IPS-20b (cell line): ENCODE data around the gene INPP5A.

ENCODE experiments used
- H3K27ac ChIP-seq: one replicate; pipeline ENCODE4 v1.5.1; 2013; ENCODE audit warnings: low read length
- H3K27me3 ChIP-seq: 2 replicates; pipeline ENCODE4 v1.6.1; 2013; ENCODE audit warnings: mild to moderate bottlenecking, low read length, inconsistent platforms; ENCODE audit not compliant: insufficient read depth
- H3K36me3 ChIP-seq: 2 replicates; pipeline ENCODE4 v1.6.1; 2013; ENCODE audit warnings: low read depth, mild to moderate bottlenecking, inconsistent platforms, low read length, moderate library complexity; ENCODE audit not compliant: insufficient read depth
- H3K4me1 ChIP-seq: 2 replicates; pipeline ENCODE4 v1.6.1; 2013; ENCODE audit warnings: mild to moderate bottlenecking, control low read depth, inconsistent platforms, low read length, moderate library complexity; ENCODE audit not compliant: insufficient read depth
- H3K4me3 ChIP-seq: 2 replicates; pipeline ENCODE4 v1.5.1; 2013; ENCODE audit warnings: mild to moderate bottlenecking, low read length, inconsistent platforms
- H3K9ac ChIP-seq: 2 replicates; pipeline ENCODE4 v1.6.1; 2013; ENCODE audit warnings: low read depth, mild to moderate bottlenecking, inconsistent platforms, low read length, moderate library complexity
- H3K9me3 ChIP-seq: 2 replicates; pipeline ENCODE4 v1.6.1; 2013; ENCODE audit warnings: mild to moderate bottlenecking, low read depth, low read length, inconsistent platforms; ENCODE audit not compliant: insufficient read depth

The INPP5A gene

DNA sequence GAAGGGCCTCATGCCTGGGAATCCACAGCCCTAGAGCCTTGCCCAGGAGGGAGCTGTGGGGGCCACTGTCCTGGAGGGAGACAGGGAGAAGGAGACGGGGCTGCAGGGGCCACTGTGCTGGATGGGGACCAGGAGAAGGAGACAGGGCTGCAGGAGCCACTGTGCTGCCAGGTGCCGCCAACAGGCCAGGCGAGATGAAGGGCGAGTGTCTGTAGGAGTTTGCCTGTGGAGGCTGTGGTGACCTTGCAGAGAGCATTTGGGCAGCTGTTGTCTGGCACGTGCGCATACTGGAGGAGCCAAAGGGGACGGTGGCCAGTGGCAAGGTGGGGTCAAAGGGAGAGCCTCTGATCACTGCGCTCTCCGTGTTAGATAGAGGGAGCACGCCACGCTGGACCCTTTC, 169.1 kb downstream of the INPP5A start:
- Histone ChIP-seq H3K27ac (no peak overlapping the region), H3K9ac (no peak overlapping the region), H3K9me3 (peaks cover 15% of the 10 kb centered on the region), H3K4me1 (no peaks in the 10 kb centered on the region), H3K36me3 (no peaks in the 10 kb centered on the region), H3K27me3 (no peaks in the 10 kb centered on the region), H3K4me3 (no peak overlapping the region)

- Histone ChIP-seq H3K9ac (no peak overlapping the region), H3K9me3 (peaks cover 15% of the 10 kb centered on the region), H3K4me1 (no peaks in the 10 kb centered on the region), H3K27me3 (no peaks in the 10 kb centered on the region), H3K4me3 (no peak overlapping the region), H3K36me3 (no peaks in the 10 kb centered on the region), H3K27ac (no peak overlapping the region)
Observed at GRCh38 chr10:132707121-132707775, 169.7 kb downstream of the INPP5A start.

GRCh38 chr10:132707776-132708171, 170.2 kb downstream of the INPP5A start:
- H3K36me3 ChIP-seq = no peaks in the 10 kb centered on the region
- no peak overlapping the region for H3K9ac ChIP-seq
- peaks cover 15% of the 10 kb centered on the region for H3K9me3 ChIP-seq
- H3K27me3 ChIP-seq = no peaks in the 10 kb centered on the region
- H3K27ac ChIP-seq = no peak overlapping the region
- no peak overlapping the region for H3K4me3 ChIP-seq
- no peaks in the 10 kb centered on the region for H3K4me1 ChIP-seq

DNA sequence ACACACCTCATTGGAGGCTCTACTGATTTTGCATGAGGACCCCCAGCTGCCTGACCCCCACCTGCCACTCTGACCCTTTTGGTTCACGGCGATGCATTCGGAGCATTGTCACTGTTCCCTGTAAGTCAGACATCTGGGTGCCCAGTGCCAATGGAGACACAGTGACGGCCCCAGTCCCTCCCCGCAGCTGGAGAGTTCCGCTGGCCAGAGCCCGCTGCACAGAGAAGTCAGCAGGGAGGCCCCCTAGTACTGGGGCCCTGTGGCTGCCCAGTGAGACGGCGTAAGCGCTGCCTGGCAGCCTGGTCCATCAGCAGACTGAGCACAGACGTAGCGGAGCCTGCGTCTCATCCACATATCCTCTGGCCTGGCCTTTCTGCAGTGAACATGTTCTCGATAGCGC, 170.9 kb downstream of the INPP5A start:
- no peak overlapping the region for H3K4me3 ChIP-seq
- no peaks in the 10 kb centered on the region for H3K27me3 ChIP-seq
- H3K9ac ChIP-seq = no peak overlapping the region
- peaks cover 15% of the 10 kb centered on the region for H3K9me3 ChIP-seq
- H3K4me1 ChIP-seq = no peaks in the 10 kb centered on the region
- H3K36me3 ChIP-seq = no peaks in the 10 kb centered on the region
- no peak overlapping the region for H3K27ac ChIP-seq

DNA sequence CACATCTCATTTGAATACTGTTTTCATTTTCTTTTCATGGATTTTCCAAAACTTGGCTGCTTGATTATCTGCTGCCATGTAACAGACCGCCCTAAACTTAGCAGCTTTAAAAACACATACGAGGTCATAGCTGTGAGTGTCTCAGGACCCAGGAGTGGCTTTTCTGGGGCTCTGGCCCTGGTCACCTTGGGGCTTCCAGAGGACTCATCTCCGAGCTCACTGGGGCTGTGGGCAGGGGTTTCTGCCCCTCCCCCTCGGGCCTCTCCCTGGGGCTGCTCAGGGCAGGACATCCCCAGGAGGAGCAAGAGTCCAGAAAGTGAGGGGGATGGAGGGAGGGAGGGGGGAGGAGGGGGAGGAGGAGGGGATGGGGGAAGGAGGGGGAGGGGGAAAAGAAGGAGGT, 171.3 kb downstream of the INPP5A start:
- Histone ChIP-seq H3K4me3 (no peak overlapping the region), H3K27ac (no peak overlapping the region), H3K36me3 (no peaks in the 10 kb centered on the region), H3K9ac (no peak overlapping the region), H3K27me3 (no peaks in the 10 kb centered on the region), H3K9me3 (peaks cover 15% of the 10 kb centered on the region), H3K4me1 (peaks cover 4% of the 10 kb centered on the region; the same call in 1 of the 2 replicates)

DNA sequence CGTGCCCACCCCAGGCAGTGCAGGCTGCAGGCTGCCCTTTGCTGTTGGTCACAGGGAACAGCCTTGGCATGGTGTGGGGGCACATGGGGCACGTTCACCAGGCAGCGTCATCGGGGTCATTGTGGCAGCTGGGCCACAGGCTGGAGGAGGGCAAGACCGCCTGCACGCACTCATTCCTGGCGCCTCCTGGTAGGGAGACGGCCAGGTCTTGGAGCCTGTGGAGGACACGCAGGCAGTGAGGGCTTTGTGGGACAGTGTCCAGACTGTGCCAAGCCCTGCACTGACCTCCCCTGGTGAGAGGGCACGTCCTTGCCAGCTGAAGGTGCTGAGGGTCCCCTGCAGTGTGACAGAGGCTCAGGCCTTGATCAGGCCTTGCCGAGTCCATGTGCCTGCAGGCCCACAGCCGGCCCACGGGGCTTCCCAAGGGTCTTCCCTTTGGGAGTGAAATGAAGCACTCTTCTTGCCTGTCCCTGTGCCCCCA, 171.9 kb downstream of the INPP5A start:
- H3K36me3 ChIP-seq = no peaks in the 10 kb centered on the region
- no peaks in the 10 kb centered on the region for H3K27me3 ChIP-seq
- no peak overlapping the region for H3K4me3 ChIP-seq
- H3K9me3 ChIP-seq = peaks cover 15% of the 10 kb centered on the region
- H3K9ac ChIP-seq = no peak overlapping the region
- no peak overlapping the region for H3K27ac ChIP-seq
- H3K4me1 ChIP-seq = peaks cover 6% of the 10 kb centered on the region; the same call in 1 of the 2 replicates

DNA sequence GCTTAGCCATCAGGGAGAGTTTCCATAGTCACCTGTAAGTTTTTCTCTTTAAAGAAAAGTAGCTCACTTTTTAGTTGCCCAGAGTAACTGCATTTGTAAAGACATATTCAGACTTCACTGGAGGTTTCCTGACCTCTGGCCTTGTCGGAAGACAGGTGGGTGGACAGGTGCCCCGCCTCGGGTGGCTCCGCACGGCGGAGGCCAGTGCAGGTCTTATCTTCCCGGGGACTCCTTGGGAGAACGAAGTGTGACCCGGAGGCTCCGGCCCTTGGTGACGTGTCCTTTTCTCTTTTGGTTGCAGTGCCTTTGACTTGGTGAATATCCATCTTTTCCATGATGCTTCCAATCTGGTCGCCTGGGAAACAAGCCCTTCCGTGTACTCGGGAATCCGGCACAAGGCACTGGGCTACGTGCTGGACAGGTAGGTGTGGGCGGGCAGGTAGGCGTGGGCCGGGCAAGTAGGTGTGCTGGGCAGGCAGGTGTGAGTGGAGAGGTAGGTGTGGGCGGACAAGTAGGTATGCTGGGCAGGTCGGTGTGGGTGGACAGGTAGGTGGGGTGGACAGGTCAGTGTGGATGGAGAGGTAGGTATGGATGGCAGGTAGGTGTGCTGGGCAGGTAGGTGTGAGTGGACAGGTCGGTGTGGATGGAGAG, 172.6 kb downstream of the INPP5A start:
- Histone ChIP-seq H3K9me3 (peaks cover 15% of the 10 kb centered on the region), H3K27me3 (no peaks in the 10 kb centered on the region), H3K36me3 (no peaks in the 10 kb centered on the region), H3K4me3 (no peak overlapping the region), H3K9ac (no peak overlapping the region), H3K4me1 (peaks cover 13% of the 10 kb centered on the region), H3K27ac (no peak overlapping the region)

GRCh38 chr10:132710746-132711612, 173.4 kb downstream of the INPP5A start:
- Histone ChIP-seq H3K36me3 (no peaks in the 10 kb centered on the region), H3K9ac (no peak overlapping the region), H3K27ac (no peak overlapping the region)

DNA sequence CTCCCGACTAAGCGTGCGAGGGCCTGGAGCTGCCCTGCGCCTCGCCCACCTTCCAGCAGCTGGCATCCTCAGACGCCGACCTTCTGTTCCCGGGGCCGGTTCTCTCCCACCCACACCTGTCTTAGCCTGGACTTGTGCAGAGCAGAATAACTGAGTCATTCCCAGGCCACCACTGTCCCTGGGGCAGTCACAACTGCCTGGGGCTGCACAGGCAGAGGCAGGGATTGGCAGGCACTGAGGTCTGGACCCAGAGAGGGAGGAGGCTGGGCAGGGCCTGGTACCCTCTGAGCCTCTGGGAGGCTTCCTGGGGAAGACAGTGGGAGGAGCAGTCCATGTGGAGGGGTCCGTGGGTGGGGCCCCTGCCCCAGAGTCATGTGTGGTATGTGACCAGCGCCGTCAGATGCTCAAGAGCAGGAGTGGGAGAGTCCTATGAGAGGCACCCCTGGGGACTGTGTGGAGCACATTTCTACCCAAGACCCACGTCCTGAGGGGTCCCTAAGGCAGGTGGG, 174.1 kb downstream of the INPP5A start:
- Histone ChIP-seq H3K9ac (no peak overlapping the region), H3K27me3 (no peaks in the 10 kb centered on the region), H3K4me1 (peaks cover 14% of the 10 kb centered on the region), H3K9me3 (peaks cover 2% of the 10 kb centered on the region; the same call in 1 of the 2 replicates), H3K4me3 (no peak overlapping the region), H3K36me3 (no peaks in the 10 kb centered on the region), H3K27ac (no peak overlapping the region)

More at GRCh38 chr10:132710746-132711612, 173.4 kb downstream of the INPP5A start:
- H3K9me3 ChIP-seq = peaks cover 8% of the 10 kb centered on the region
- no peaks in the 10 kb centered on the region for H3K27me3 ChIP-seq
- peaks cover 14% of the 10 kb centered on the region for H3K4me1 ChIP-seq
- no peak overlapping the region for H3K4me3 ChIP-seq

DNA sequence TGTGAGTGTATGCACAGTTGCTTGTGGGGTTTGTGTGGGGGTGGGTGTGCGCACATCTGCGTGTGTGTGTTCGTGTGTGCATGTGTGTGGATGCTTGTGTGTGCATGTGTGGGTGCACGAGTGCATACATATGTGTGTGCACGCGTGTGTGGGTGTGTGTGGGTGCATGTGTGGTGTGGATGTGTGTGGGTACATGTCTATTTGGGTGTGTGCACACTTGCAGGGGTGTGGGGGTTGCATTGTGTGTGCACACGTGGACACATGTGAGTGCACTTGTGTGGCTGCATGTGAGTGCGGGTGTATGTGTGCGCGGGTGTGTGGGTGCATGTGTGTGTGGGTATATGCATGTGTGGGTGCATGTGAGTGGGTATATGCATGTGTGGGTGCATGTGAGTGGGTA, 174.7 kb downstream of the INPP5A start:
- Histone ChIP-seq H3K27me3 (no peaks in the 10 kb centered on the region), H3K4me1 (peaks cover 14% of the 10 kb centered on the region), H3K27ac (no peak overlapping the region), H3K4me3 (no peak overlapping the region), H3K9ac (no peak overlapping the region), H3K36me3 (no peaks in the 10 kb centered on the region), H3K9me3 (no peaks in the 10 kb centered on the region)

GRCh38 chr10:132712743-132713142, 175.2 kb downstream of the INPP5A start:
- H3K9ac ChIP-seq = no peak overlapping the region
- no peak overlapping the region for H3K4me3 ChIP-seq
- H3K27ac ChIP-seq = no peak overlapping the region
- peaks cover 14% of the 10 kb centered on the region for H3K4me1 ChIP-seq
- H3K9me3 ChIP-seq = no peaks in the 10 kb centered on the region
- no peaks in the 10 kb centered on the region for H3K36me3 ChIP-seq
- no peaks in the 10 kb centered on the region for H3K27me3 ChIP-seq
